Peyer's patch (tissue), 4 donors: ENCODE measurements around the gene PRSS38. TPM values are rescaled to one million over a fixed set of nuclear protein-coding genes. Genes with fewer than 3 reads are reported as not detected.
A peak's percentile ranks its signal among the peaks of the same experiment; 100 is the strongest.

Experiments used
- DNase-seq, 3 donors: peaks; one replicate each; pipeline ENCODE4 v3.0.0-alpha.2; 2017 to 2019
- H3K27ac ChIP-seq, 4 donors: fragments of 200-600 bp; sonication (generic); one replicate each; pipeline ENCODE4 v1.5.1; 2016 to 2019
- H3K27me3 ChIP-seq, 2 donors: fragments of 200-600 bp; sonication (generic); one replicate each; pipeline ENCODE4 v1.5.1; 2019
- H3K36me3 ChIP-seq, 3 donors: fragments of 200-600 bp; sonication (generic); one replicate each; pipeline ENCODE4 v1.5.1; 2016 to 2019
- H3K4me1 ChIP-seq, 4 donors: fragments of 200-600 bp; sonication (generic); one replicate each; pipeline ENCODE4 v1.5.1; 2016 to 2019
- H3K4me3 ChIP-seq, 4 donors: fragments of 200-600 bp; sonication (generic); 1 replicate in 3 of 4; 2 replicates in 1 of 4; pipeline ENCODE4 v1.5.1; 2016 to 2019; ENCODE audit warnings: mild to moderate bottlenecking in 1 of 4
- H3K9me3 ChIP-seq, 4 donors: fragments of 200-600 bp; sonication (generic); one replicate each; pipeline ENCODE4 v1.5.1; 2016 to 2019; ENCODE audit warnings: mild to moderate bottlenecking in 1 of 4
- POLR2A ChIP-seq, 2 donors: fragments of 450-650 bp; IDR thresholded peaks; one replicate each; pipeline ENCODE4 v1.5.1; 2017; ENCODE audit warnings: antibody characterized with exemption in 2 of 2, mild to moderate bottlenecking in 2 of 2, moderate library complexity in 2 of 2
- total RNA-seq, 4 donors: library from RNA; depleted of rRNA; stranded (reverse); fragments of >200 nt; gene quantifications; one replicate each; pipeline ENCODE4 v1.1.0, GENCODE V29; 2016
- TF ChIP-seq, protein P1 (sequence below), 6 experiments: fragments of 450-650 bp in 4 of 6; fragments of 200-600 bp in 2 of 6; sonication (generic) in 1 of 6; IDR thresholded peaks; one replicate each; pipeline ENCODE4 v1.5.1; 2017 to 2019; ENCODE audit warnings: antibody characterized with exemption in 6 of 6, mild to moderate bottlenecking in 3 of 6, moderate library complexity in 1 of 6

PRSS38 gene
- total RNA-seq, 4 donors from 2014 or later = not detected

DNA sequence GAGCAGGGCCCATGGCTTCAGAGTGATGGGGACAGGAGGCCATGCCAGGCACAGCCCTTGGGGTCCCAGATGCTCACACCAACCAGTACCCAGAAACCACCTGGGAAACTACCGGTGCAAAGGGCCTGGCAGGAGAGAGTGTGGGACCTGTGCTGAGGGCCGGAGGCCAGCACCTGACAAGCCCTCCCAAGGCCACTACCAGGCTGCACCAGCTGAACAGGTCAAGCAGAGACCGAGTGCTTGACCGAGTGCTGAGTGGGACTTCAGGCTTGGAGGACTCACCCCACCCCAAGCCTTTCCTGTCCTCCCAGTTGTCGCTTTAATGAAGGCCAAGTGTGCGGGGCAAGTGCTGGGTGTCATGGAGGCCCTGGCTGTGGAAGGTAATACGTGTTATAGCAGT lies 43.7 kb upstream of the PRSS38 start:
- Histone ChIP-seq H3K4me3 (no peak overlapping the region), H3K4me1 (peaks cover 0 to 5% (median 1%) of the 10 kb centered on the region in 4 donors), H3K27me3 (no peaks in the 10 kb centered on the region), H3K27ac (no peak overlapping the region), H3K9me3 (no peaks in the 10 kb centered on the region), H3K36me3 (peaks cover 0 to 56% (median 0%) of the 10 kb centered on the region in 3 donors)
- peak in 1 of 3 donors; percentile 26 for DNase-seq
- TF ChIP-seq POLR2A (IDR thresholded peaks at IDR 0.05) = no peak
- TF ChIP-seq, protein P1, sequence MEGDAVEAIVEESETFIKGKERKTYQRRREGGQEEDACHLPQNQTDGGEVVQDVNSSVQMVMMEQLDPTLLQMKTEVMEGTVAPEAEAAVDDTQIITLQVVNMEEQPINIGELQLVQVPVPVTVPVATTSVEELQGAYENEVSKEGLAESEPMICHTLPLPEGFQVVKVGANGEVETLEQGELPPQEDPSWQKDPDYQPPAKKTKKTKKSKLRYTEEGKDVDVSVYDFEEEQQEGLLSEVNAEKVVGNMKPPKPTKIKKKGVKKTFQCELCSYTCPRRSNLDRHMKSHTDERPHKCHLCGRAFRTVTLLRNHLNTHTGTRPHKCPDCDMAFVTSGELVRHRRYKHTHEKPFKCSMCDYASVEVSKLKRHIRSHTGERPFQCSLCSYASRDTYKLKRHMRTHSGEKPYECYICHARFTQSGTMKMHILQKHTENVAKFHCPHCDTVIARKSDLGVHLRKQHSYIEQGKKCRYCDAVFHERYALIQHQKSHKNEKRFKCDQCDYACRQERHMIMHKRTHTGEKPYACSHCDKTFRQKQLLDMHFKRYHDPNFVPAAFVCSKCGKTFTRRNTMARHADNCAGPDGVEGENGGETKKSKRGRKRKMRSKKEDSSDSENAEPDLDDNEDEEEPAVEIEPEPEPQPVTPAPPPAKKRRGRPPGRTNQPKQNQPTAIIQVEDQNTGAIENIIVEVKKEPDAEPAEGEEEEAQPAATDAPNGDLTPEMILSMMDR (IDR thresholded peaks at IDR 0.05) = no peak

DNA sequence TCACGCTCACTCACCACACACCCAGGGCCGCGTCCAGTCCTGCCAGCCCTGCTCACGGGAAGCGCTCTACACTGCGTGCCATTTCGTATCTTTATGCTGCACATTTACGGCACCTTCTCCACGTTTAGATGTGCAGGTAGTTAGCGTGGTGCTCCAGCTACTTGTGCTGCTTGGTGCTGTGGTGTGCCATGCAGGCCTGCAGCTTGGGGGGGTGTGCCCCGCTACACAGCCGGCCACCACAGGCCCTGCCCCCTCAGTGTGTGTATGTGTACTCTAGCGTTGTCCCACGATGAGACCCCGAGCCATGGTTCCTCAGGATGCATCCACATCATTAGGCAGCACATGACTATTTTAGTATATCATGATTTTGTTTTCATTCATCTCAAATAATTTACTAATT lies 41.9 kb upstream of the PRSS38 start:
- H3K27me3 ChIP-seq = no peaks in the 10 kb centered on the region
- H3K27ac ChIP-seq = no peak overlapping the region
- H3K36me3 ChIP-seq = peaks cover 0 to 40% (median 0%) of the 10 kb centered on the region in 3 donors
- no peak for DNase-seq
- no peaks in the 10 kb centered on the region for H3K9me3 ChIP-seq
- H3K4me3 ChIP-seq = no peak overlapping the region
- TF ChIP-seq, protein P1 (IDR thresholded peaks at IDR 0.05) = no peak
- no peak for TF ChIP-seq POLR2A (IDR thresholded peaks at IDR 0.05)
- no peaks in the 10 kb centered on the region for H3K4me1 ChIP-seq

DNA sequence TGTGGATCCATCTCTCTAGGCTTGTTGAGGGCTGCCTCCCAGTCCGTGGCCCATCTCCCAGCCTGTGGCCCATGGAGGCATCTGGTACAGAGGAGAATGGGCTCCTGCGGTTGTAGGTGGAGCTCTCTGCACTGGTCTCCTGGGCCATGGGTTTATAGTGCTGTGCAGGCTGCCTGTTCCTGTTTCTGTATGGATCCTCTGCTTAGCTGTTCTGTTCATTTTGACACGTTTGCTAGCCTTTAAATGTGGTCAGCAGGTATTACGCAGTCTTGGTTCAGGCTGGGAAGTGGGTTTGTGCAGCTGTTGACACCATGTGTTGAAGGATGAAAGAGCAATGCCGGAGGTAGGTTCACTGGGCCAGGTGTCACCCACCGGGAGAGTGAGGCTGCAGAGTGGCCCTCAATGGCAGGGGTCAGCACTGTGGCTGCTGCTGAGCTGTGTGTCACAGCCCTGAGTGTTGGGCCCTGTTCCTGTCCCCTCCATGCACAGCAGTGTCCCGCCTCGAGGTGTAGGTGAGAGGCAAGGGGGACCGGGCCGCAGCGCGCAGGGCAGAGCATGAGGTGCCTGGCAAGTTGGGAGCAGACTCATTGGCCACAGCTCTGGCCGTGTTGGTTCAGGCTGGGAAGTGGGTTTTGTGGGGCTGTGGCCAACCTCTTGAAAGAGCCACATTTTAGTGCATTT lies 41.3 kb upstream of the PRSS38 start:
- H3K36me3 ChIP-seq = peaks cover 0 to 33% (median 0%) of the 10 kb centered on the region in 3 donors
- TF ChIP-seq, protein P1 (IDR thresholded peaks at IDR 0.05) = no peak
- no peak for TF ChIP-seq POLR2A (IDR thresholded peaks at IDR 0.05)
- no peaks in the 10 kb centered on the region for H3K4me1 ChIP-seq
- H3K27me3 ChIP-seq = no peaks in the 10 kb centered on the region
- no peak overlapping the region for H3K4me3 ChIP-seq
- DNase-seq = no peak
- H3K27ac ChIP-seq = no peak overlapping the region
- H3K9me3 ChIP-seq = no peaks in the 10 kb centered on the region

DNA sequence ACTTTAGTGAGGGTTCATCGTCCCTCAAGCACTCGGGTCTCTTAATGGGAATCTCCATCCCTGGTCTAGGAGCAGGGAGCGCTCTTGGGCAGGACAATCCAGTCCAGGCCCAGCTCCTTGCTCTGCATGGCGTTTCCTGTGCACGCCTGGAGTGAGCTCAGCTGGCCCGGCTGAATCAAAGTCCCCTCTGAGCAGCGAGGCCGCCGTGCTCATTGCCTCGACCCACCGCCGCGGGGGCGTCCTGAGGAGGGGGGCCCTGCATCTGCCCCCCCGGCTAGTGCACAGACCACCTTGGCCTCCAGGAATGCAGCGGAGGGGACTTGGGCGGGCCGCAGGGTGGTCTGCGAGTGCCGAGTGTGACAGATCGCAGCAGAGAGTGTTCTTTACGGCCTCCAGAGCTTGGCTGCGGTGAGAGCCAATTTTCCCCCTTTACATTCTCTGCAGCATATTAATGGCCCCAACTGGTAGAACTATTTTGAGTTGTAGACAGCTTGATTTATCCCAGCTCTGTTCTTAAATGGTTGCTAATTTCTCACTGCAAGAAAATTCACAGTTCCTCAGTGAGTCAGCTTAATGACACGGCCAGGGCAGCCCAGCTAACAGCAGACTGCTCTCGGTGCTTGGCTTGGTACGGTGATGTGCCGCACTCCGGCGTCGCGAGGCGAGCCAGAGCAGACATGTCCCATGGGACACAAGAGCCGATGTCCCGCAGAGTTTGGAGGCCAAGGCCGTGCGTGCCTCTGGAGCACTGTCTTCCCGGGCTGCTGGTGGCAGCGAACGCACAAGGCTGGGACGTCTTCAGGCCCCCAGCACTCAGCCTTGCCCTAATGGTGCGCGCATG lies 40.4 kb upstream of the PRSS38 start:
- Histone ChIP-seq H3K36me3 (peaks cover 0 to 27% (median 0%) of the 10 kb centered on the region in 3 donors), H3K27me3 (no peaks in the 10 kb centered on the region), H3K4me1 (no peaks in the 10 kb centered on the region), H3K4me3 (no peak overlapping the region), H3K9me3 (no peaks in the 10 kb centered on the region), H3K27ac (peak overlapping the region in 1 of 4 donors; percentile 40)
- peak in 1 of 3 donors; percentile 42 for DNase-seq
- TF ChIP-seq POLR2A (IDR thresholded peaks at IDR 0.05) = no peak
- TF ChIP-seq, protein P1 (IDR thresholded peaks at IDR 0.05) = no peak

DNA sequence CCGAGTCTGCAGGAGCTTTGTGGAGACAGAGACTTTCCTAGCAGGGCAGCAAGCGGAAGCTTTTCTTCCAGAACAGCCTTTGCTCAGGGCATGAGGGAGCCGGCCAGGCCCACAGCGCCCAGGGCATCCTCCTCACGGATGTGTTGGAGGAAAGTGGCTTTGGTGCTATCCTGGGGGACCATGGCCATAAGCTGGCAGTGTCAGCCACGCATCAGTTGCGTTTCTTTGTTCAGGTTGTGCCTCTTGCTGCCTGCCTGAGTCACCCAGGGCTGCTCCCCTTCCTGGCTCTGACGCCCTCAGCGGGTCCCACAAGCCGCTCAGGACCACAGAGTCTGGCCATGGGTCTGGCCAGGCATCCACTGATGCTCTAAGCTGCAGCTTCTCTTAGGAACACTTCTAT lies 39.6 kb upstream of the PRSS38 start:
- H3K4me1 ChIP-seq = no peaks in the 10 kb centered on the region
- TF ChIP-seq, protein P1 (IDR thresholded peaks at IDR 0.05) = no peak
- no peak for TF ChIP-seq POLR2A (IDR thresholded peaks at IDR 0.05)
- no peaks in the 10 kb centered on the region for H3K27me3 ChIP-seq
- H3K36me3 ChIP-seq = peaks cover 0 to 19% (median 0%) of the 10 kb centered on the region in 3 donors
- H3K27ac ChIP-seq = peak overlapping the region in 1 of 4 donors; percentile 40
- DNase-seq = no peak
- no peaks in the 10 kb centered on the region for H3K9me3 ChIP-seq
- H3K4me3 ChIP-seq = no peak overlapping the region
